HG03378 (cell line): ENCODE data around the gene ARHGEF35.
"Not testable (repeated sequence)": the region's sequence is repeated elsewhere in the genome, so short reads cannot be mapped to it uniquely, and the experiment has no call there.

ENCODE experiments used
- ATAC-seq: cut with Tn5 transposase; IDR thresholded peaks from one replicate; pipeline ENCODE4 v1.9.1; 2021; ENCODE audit warnings: mild to moderate bottlenecking, moderate library complexity; ENCODE audit not compliant: unreplicated experiment

The ARHGEF35 gene

DNA sequence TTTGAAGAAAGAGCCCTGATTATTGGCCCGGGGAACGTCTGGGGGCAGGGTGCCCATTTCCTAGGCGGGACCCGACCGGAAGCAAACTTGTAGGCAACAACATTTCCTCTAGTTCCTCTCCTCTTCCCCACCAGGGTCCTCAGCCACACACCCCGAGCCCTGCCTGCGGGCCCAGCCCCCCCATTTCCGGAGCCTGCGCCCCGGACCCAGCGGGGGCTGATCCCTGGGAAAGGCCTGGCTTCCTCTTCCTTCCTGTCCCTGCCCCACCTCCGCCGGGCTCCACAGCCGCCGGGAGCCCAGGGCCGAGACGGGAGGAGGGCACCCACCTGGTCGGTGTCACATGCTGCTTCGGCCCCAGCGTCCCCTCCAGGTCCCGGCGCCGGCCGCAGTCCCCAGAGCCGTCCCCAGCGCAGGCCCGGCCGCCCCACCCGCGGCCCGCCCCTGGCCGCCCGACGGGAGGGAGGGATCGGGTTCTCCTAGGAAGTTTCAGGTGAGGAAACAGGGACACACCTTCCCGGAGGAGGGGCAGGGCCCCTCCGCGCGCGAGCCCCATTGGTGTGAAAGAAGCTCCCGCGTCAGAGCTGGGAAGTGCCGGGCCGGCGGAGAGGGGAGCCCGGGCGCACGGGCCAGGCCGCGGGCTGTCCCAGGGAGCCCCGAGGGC is at the start of gene ARHGEF35:
Gene ARHGEF35, minus strand, starts transcription at position 622 of the 661 bp plus-strand sequence. CDS start 7,450 bp downstream, outside the sequence.
- peak; percentile 63 for ATAC-seq

DNA sequence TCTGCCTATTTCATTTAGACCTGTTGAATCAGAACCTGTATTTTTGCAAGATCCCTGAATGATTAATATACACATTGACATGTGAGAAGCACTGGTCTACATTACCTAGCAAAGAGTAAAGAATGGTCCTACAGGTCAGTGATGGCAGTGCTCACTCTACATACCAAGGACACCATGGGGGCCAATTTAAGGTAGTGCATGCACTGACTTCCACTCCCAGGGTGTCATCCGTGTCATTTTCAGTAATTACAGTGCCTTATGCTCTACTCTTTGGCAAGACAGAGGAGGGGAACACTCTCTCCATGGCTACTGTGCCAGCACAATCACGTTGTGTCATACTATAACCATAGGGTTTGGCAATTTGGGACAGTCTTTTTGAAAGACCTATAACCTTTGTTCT is 49.7 kb upstream of the ARHGEF35 start:
- not testable (repeated sequence) for ATAC-seq

DNA sequence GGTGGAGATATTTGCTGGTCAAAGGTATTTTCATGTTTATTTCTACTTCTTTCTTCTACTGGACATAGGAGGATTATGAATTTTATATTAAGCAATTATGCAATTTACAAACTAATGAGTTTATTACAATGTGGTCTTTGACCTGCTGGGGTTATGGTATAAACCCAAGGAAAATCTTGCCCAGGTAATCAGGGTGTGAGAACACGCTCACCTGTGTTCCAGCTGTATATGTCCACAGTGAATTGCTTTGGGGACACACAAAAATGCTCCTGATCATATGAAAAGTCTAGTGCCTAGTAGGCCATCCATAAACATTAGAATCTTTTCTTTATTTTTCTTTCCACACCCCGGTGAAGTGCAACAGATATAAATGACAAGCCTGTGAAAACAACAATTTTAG is 43.7 kb upstream of the ARHGEF35 start, which contains the start of gene OR2A42:
Gene OR2A42, minus strand, starts transcription at position 241 of the 400 bp plus-strand sequence. CDS start 6,762 bp downstream, outside the sequence.
- ATAC-seq: not testable (repeated sequence)

DNA sequence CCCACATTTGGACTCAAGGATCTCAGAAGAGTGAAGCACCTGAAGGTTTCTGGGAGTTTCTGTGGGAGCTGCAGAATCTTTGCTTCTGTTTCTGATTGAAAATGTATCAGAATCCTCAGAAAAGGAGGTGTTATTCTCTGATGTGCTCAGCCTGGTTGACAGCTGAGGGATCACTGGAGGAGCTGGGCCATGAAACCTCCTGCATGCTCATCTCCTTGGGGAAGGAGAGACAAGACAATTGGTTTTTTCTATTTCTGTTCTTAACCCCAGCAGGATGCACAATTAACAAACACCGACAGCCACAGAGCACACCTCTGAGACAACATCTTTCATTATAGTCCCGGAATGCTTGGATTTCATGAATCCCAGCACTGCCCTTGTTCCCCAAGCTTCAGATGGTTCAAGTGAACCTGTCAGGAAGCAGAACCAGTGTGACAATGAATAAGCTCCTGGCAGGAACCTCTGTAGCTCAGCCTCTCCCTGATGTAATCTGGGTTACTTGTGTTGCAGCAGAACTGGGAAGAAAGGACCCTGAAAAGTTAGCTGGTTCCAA is 43.0 kb upstream of the ARHGEF35 start:
- ATAC-seq: not testable (repeated sequence)

DNA sequence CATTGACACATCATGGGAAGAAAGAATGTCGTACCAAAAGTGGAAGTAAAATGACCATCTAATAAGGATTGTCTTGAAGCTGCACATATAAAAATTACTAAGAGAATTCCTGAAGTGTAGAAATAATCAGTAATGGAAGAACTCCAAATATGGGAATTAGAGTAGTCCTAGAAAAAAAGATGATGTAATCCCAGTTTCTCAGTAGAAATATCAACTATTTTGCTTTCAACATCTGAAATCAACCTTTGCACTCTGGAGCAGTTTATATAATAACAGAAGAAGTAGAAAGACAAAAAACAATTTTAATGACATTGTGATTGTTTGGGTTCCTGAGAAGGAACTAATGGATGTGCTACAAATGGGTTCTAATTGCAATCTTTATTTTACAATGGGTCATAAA is 37.4 kb upstream of the ARHGEF35 start:
- not testable (repeated sequence) for ATAC-seq

DNA sequence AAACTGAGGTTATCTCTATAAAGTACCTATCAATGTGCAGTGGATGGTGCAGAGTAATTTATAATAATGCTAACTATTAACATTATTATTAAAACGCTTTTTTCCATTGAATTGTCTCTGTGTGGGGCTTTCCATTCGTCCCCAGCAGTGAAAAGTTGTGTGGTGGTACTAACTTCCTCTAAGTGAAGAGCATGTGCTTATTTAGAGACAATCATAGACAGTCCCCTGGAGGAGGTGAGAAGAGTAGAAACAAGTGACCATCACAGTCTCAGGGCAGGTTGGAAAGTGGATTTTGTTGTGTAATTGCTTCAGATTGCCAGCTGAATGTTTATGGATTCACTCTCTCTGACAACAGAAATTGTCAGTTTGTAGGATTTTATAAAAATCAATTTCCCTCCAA is 35.4 kb upstream of the ARHGEF35 start:
- ATAC-seq: not testable (repeated sequence)

DNA sequence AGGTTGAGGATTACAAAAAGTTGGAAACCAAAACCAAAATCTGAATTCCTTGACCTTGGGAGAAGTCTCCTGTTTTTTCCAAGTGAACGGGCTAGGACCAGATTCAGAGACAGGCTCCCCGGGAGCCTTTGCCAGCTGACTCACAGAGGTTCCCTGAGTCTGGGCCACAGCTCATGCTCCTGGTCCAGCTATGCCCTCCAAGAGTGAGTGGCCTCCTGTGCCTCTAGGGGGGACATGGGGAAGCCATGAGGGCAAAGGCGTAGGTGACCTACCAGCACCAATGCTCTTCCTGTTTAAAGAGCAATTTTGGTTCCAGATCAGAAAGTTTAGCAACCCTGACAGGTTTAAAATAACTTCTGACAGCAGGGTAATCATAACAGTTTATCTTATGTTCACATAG is 33.2 kb upstream of the ARHGEF35 start:
- ATAC-seq: not testable (repeated sequence)

DNA sequence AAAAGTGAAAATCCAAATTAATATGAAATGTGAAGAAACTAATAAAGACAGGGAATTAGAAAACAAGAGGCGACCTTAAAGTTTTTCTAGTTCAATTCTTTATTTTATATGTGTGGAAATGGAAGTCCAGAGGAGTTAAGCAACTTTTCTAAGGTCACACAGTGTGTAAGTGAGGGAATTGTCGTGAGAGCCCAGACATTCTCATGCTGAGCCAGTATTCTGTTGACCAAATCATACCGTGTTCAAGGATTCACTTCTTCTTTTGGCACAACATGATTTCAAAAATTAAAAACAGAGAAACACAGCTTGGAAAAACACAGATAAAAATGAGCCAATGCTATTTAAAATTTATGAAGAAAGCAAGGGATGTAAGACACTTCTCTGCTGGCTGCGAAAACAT is 31.2 kb upstream of the ARHGEF35 start:
- not testable (repeated sequence) for ATAC-seq

DNA sequence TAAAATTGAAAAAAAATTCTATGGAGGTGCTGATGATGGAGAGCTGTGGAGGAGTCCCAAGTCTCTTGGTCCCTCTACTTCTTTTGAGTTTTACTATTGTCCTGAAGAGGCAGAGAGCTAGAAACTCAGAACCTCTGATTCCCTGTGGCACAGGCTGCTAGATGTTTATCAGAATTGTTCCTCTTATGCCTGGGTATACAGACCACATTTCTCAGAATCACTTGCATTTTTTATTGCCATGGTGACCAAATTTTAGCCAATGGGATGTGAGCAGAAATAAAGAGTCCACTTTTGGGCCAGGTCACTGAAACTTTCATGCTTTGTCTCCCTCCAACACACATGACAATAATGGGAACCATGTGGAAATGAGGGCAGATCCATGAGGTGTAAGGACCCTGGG is 28.0 kb upstream of the ARHGEF35 start:
- ATAC-seq: not testable (repeated sequence)

DNA sequence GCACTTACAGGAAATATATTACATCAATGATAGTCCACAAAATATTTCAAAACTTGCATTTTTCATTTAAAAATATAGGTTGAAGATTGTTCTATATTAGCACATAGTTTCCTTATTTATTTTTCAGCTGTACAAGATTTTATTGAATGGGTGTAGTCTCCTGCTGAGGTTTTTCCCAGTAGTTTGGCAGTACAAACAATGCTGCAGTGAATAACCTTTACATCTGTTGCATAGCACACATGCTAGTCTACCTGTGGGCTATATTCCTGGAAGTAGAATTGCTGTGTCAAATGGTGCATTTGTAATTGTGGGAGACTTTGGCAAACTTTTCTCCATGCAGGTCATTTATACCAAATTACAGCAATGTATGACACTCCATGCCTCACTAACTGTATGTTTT is 24.9 kb upstream of the ARHGEF35 start:
- not testable (repeated sequence) for ATAC-seq

DNA sequence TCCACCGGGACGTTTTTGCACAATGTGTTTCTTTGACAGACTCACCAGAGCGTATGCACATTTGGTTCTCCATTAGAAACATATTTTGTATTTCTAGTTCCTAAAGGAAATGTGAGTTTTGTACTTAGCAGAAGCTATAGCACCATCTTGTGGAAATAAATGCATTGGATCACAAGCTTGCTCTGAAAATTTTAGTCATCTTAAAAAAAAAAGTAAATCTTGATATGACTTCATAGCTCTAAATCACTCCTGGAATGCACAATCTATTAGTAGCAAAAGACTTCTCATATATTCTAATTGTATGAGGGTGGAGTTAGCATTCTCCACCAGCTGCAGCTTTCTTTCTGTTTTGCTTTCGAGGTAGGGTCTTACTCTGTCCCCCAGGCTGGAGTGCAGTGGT is 23.5 kb upstream of the ARHGEF35 start:
- not testable (repeated sequence) for ATAC-seq

DNA sequence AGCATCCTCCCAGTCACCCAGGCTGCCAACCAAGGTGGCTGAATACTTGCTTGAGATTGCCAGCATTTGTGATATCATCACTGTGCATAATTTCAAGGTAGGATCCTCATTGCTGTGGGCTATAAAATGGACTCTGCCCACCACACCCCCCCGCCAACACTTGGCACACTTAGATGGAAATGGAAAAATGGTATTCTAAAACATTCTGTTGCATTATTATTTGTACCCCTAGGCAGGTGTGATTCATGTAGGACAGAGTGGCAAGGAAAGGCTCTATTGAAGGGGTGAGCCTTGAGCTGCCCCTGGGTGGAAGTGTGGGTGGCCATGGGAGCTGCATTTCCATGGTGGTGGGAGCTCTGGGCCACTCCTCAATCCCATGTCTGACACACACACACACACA is 22.9 kb upstream of the ARHGEF35 start:
- ATAC-seq: not testable (repeated sequence)

DNA sequence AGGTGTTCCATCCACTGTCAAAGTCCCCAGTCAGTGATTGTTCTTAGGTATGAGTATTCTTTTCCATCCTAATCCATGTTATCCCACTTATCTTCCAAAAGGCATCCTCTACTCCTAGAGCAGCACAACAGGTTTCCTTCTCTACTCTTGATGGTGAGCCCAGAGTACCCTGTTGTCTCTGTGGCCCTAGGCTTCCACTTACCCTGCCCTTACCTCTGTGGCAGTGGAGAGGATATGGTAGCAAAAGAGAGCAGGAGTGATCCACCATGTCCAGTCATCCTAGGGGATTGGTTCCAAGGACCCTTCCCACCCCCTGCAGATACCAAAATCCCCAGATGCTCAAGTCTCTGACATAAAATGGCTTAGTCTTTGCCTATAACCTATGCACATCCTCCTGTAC is 21.6 kb upstream of the ARHGEF35 start:
- not testable (repeated sequence) for ATAC-seq

DNA sequence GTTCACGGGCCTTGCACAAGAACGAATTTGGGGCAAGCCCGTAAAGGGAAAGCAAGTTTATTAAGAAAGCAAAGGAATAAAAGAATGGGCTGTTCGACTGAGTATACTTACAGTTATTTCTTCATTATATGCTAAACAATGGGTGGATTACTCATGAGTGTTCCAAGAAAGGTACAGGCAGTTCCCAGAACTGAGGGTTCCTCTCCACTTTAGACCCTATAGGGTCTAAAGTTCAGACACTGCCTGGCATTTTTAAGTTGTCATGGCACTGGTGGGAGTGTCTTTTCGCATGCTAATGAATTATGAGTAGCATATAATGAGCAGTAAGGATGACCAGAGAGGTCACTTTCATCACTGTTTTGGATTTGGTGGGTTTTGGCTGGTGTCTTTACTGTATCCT is 9.7 kb upstream of the ARHGEF35 start:
- not testable (repeated sequence) for ATAC-seq

DNA sequence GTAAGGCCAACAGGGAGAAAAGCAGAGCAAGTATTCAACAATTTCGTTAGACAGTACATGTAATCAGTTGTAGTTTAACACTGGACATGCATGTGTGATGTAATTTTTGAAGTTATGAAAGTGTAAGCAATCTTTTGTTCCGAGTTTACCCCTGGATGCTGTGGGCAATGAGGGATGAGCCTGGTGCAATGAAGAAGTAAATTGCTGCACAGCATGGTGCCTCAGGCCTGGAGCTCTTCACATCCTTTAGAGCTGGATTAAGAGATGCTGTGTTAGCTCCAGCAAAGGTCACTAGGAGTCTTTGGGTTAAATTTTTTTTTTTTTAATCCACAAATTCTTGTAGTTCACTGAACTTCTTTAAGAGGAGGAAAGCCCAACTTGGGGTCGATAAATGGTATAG is 7.5 kb upstream of the ARHGEF35 start:
- not testable (repeated sequence) for ATAC-seq

DNA sequence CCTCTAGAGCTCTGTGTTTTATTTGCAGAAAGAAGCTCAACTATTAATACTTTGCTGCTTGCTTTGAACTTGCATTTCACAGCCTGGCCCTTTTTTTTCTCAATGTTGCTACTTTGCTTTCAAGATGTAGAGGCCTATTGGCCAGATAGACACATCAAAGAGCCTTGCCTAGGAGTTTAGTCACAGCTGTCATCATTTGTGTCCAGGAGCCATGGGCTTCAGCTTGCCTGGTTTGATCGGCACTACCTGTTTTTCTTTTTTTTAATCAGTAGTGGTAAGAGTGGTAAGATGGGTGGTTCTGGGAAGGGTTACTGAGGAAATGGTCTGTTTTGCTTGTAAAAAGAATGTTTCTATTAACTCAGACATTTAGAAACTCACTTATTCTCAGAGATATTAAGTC is 6.3 kb upstream of the ARHGEF35 start:
- peak; percentile 32 for ATAC-seq

DNA sequence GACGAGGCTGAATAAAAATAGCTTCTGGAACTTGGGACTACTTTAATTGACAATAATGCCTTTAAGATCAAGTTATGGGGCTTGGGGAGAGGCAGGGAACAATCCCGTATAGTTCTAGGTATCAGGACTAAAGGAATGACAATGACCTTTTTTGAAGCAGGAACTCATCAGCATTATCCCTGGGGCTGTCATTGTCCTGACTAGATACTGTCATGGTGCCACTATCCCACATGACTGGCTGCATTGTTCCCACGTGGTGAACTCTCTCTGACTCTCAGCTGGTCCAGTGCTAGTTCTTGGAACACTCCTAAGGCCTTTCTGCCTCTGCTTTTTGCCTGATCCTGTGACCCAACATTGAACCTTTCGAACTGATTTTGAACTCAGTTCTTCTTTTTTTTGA is 3.3 kb upstream of the ARHGEF35 start:
- ATAC-seq: not testable (repeated sequence)

DNA sequence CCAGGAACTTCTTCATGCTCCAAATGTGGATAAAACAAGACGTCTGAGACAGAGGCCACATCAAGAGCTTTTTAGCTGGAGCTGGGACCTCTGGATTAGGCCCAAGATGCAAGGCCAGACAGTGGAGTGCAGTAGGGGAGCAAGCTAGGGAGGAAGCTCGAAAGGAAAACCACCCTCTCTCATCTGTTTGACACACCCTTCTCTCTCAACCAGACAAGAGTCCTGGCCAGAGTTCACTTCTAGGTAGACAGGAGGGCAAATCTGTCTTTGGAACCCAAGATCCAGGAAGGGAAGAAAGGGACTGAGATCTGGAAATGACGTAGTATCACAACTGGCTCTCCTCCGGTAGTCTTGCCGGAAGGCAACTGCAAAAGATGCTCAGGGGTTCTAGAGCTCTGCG is 1.2 kb downstream of the ARHGEF35 start:
- ATAC-seq: not testable (repeated sequence)

DNA sequence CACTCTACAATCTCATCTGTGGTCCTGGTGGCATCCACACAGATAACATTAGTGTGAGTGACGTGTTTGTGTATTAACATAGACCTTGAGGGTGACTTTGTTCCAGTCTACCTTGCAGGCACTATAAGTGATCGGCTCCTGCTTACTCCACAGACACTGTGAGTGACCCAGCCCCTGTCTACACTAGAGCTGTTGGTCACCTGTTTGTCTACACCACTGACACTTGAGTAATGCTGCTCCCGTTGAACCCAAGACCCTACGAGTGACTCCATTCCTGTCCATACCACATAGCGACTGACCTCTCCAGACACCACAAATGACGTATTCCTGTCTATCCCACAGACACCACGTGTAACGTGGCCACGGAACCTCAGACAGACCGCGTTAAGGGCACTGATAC is 1.9 kb downstream of the ARHGEF35 start:
- not testable (repeated sequence) for ATAC-seq

DNA sequence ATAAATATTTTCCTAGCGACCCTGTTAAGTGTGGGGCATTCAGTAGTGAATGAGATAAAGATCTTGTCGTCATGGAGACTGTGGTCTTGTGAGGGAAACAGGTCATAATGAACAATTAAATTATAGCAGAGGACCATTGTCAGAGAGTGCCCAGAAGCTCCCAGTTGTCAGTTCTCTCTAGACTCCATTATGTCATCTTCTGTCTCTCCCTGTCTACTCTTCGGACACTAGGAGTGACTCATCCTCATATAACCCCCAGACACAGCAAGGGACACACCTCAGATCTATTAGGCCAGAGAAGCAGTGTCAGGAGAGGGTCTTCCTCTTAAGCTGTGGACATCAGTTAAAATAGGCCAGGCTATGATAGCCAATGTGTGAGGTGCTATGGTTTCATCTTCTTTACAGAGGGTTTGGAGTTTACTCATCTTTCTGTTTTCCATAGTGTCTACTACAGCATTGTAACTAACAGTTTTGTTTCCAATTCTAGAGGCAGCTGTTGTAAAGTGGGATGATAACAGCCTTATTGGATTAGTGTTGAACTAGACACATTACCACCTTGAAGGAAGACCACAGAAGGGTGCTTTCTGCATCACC is 7.0 kb downstream of the ARHGEF35 start:
- ATAC-seq: not testable (repeated sequence)

DNA sequence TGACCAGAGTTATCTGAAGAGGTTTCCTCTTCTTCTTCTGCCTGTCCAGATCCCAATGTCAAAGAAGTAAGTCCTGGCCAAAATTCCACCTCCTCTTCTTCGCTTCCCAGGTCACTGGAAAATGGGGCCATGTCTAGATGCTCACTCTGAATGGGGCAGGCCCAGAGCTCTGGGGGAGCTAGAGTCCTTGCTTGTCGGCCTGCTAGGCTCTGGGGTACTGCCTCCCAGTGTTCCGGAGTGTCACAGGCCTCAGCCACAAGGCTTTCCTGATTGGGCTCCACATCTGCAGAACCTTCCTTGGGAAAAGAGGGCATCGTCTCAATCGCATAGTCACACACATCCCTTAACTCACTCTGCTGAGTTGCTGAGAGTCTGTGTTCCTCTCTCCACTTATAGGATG is 7.8 kb downstream of the ARHGEF35 start:
- ATAC-seq: not testable (repeated sequence)

DNA sequence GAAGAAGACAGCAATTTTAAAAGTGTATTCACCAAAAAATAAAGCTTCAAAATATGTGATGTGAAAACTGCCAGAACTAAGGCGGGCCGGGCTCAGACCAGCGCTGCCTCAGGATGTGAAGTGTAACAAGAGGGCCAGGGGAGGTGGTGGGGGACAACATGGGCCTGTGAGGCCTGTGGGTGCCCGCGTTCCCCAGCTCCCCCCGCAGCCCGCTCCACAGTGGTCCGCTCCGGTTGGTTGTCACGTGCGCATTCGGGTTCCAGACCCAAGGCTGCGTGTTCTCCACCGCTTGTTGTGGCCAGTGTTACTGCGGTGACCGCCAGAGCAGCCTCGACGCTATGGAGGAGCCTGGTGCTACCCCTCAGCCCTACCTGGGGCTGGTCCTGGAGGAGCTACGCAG is 12.5 kb downstream of the ARHGEF35 start, which contains the start of gene CTAGE4:
Gene CTAGE4, plus strand, starts transcription at position 301 of the 400 bp plus-strand sequence. Its CDS starts 38 bp downstream, at position 339.
- not testable (repeated sequence) for ATAC-seq
